ENCODE data around the gene MMP24.

The MMP24 gene

GRCh38 chr20:35296101-35296554, 69.6 kb downstream of the MMP24 start:
- no peak overlapping the region for H3K18ac ChIP-seq (ENCODE audit: low read length)
- no peak overlapping the region for H2BK5ac ChIP-seq (ENCODE audit: low read depth, low read length, poor library complexity)
- no peak for DNase-seq
- H3K4me1 ChIP-seq (ENCODE audit: control insufficient read depth in 1 of 2, insufficient read depth in 2 of 2, low read length in 2 of 2), result peaks cover 9 to 10% of the 10 kb centered on the region in 2 experiments
- no peak overlapping the region for H2BK120ac ChIP-seq (ENCODE audit: insufficient read depth, low read length, poor library complexity)
- H3K4ac ChIP-seq (ENCODE audit: low read depth, low read length), result no peak overlapping the region
- H2BK12ac ChIP-seq (ENCODE audit: low read length), result no peak overlapping the region
- no peak overlapping the region for H3K4me3 ChIP-seq (ENCODE audit: low read depth, low read length)
- H3K27me3 ChIP-seq (ENCODE audit: insufficient read depth, low read length), result no peaks in the 10 kb centered on the region
- no peak overlapping the region for H3K9ac ChIP-seq (ENCODE audit: low read length)
- H3K79me1 ChIP-seq (ENCODE audit: low read length), result no peaks in the 10 kb centered on the region
- H3K23ac ChIP-seq (ENCODE audit: low read length), result no peak overlapping the region
- H4K12ac ChIP-seq (ENCODE audit: low read depth, low read length), result no peak overlapping the region
- no peak overlapping the region for H3K4me2 ChIP-seq (ENCODE audit: low read length)
- no peak overlapping the region for H3K14ac ChIP-seq (ENCODE audit: low read length)
- no peaks in the 10 kb centered on the region for H3K36me3 ChIP-seq (ENCODE audit: control insufficient read depth in 1 of 2, insufficient read depth in 2 of 2, low read length in 2 of 2)
- H3K27ac ChIP-seq (ENCODE audit: low read depth, low read length), result no peak overlapping the region
- no CpG with 5 or more reads among the region's 9 CpGs for WGBS (ENCODE audit: extremely low coverage, insufficient coverage, insufficient read length)
- no peak overlapping the region for H4K8ac ChIP-seq (ENCODE audit: low read depth, low read length)
- peaks cover 5% of the 10 kb centered on the region for H3K9me3 ChIP-seq (ENCODE audit: insufficient read depth, low read depth, low read length)
- H2AFZ ChIP-seq (ENCODE audit: insufficient read depth, low read length, poor library complexity), result no peak overlapping the region
- H3K79me2 ChIP-seq (ENCODE audit: control insufficient read depth, insufficient read depth, low read length, poor library complexity), result no peaks in the 10 kb centered on the region
- H4K91ac ChIP-seq (ENCODE audit: low read depth, low read length), result no peak overlapping the region
- H2AK5ac ChIP-seq (ENCODE audit: low read length), result no peak overlapping the region

GRCh38 chr20:35297155-35297554, 70.7 kb downstream of the MMP24 start:
- no peak overlapping the region for H2BK120ac ChIP-seq (ENCODE audit: insufficient read depth, low read length, poor library complexity)
- H3K27me3 ChIP-seq (ENCODE audit: insufficient read depth, low read length), result no peaks in the 10 kb centered on the region
- H3K4me2 ChIP-seq (ENCODE audit: low read length), result no peak overlapping the region
- H2AK5ac ChIP-seq (ENCODE audit: low read length), result no peak overlapping the region
- no peak overlapping the region for H2BK12ac ChIP-seq (ENCODE audit: low read length)
- no peak overlapping the region for H3K4me3 ChIP-seq (ENCODE audit: low read depth, low read length)
- DNase-seq, result no peak
- no CpG with 5 or more reads among the region's 8 CpGs for WGBS (ENCODE audit: extremely low coverage, insufficient coverage, insufficient read length)
- no peak overlapping the region for H3K18ac ChIP-seq (ENCODE audit: low read length)
- H3K14ac ChIP-seq (ENCODE audit: low read length), result no peak overlapping the region
- H3K27ac ChIP-seq (ENCODE audit: low read depth, low read length), result no peak overlapping the region
- H3K9ac ChIP-seq (ENCODE audit: low read length), result no peak overlapping the region
- H3K23ac ChIP-seq (ENCODE audit: low read length), result no peak overlapping the region
- H4K8ac ChIP-seq (ENCODE audit: low read depth, low read length), result no peak overlapping the region
- no peaks in the 10 kb centered on the region for H3K79me1 ChIP-seq (ENCODE audit: low read length)
- no peaks in the 10 kb centered on the region for H3K79me2 ChIP-seq (ENCODE audit: control insufficient read depth, insufficient read depth, low read length, poor library complexity)
- no peak overlapping the region for H2BK5ac ChIP-seq (ENCODE audit: low read depth, low read length, poor library complexity)
- no peaks in the 10 kb centered on the region for H3K36me3 ChIP-seq (ENCODE audit: control insufficient read depth in 1 of 2, insufficient read depth in 2 of 2, low read length in 2 of 2)
- H4K91ac ChIP-seq (ENCODE audit: low read depth, low read length), result no peak overlapping the region
- no peak overlapping the region for H4K12ac ChIP-seq (ENCODE audit: low read depth, low read length)
- peaks cover 9 to 10% of the 10 kb centered on the region in 2 experiments for H3K4me1 ChIP-seq (ENCODE audit: control insufficient read depth in 1 of 2, insufficient read depth in 2 of 2, low read length in 2 of 2)
- no peak overlapping the region for H2AFZ ChIP-seq (ENCODE audit: insufficient read depth, low read length, poor library complexity)
- no peak overlapping the region for H3K4ac ChIP-seq (ENCODE audit: low read depth, low read length)
- peaks cover 5% of the 10 kb centered on the region for H3K9me3 ChIP-seq (ENCODE audit: insufficient read depth, low read depth, low read length)

DNA sequence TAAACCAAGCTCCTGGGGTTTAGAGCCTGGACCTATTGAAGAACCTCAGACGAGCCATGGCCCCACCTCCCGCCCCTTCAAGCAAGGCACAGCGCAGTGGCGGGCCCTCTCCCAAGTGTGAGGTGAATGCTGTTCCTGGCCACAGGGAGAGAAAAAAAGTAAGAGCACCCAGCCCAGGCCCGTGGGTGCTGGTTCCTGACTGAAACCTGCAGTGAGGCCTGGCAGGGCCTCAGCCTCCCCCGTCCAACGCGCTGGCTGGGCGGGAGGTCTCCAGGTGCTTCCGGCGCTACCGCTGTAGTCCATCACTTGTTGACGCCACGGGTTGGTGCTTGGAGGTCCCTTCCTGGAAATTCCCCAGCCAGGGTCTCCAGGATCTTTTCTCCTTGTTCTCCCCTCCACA, 71.2 kb downstream of the MMP24 start:
- Histone ChIP-seq H3K27me3 (ENCODE audit: insufficient read depth, low read length) (no peaks in the 10 kb centered on the region), H3K4me1 (ENCODE audit: control insufficient read depth in 1 of 2, insufficient read depth in 2 of 2, low read length in 2 of 2) (peaks cover 9 to 10% of the 10 kb centered on the region in 2 experiments), H3K4ac (ENCODE audit: low read depth, low read length) (no peak overlapping the region), H3K9ac (ENCODE audit: low read length) (no peak overlapping the region), H2AK5ac (ENCODE audit: low read length) (no peak overlapping the region), H3K4me2 (ENCODE audit: low read length) (no peak overlapping the region), H4K12ac (ENCODE audit: low read depth, low read length) (no peak overlapping the region), H4K91ac (ENCODE audit: low read depth, low read length) (no peak overlapping the region), H2AFZ (ENCODE audit: insufficient read depth, low read length, poor library complexity) (no peak overlapping the region), H3K18ac (ENCODE audit: low read length) (no peak overlapping the region), H3K4me3 (ENCODE audit: low read depth, low read length) (no peak overlapping the region), H3K23ac (ENCODE audit: low read length) (no peak overlapping the region), H2BK120ac (ENCODE audit: insufficient read depth, low read length, poor library complexity) (no peak overlapping the region), H3K79me1 (ENCODE audit: low read length) (no peaks in the 10 kb centered on the region), H4K8ac (ENCODE audit: low read depth, low read length) (no peak overlapping the region), H2BK12ac (ENCODE audit: low read length) (no peak overlapping the region), H3K14ac (ENCODE audit: low read length) (no peak overlapping the region), H3K79me2 (ENCODE audit: control insufficient read depth, insufficient read depth, low read length, poor library complexity) (no peaks in the 10 kb centered on the region), H3K27ac (ENCODE audit: low read depth, low read length) (no peak overlapping the region), H2BK5ac (ENCODE audit: low read depth, low read length, poor library complexity) (no peak overlapping the region), H3K36me3 (ENCODE audit: control insufficient read depth in 1 of 2, insufficient read depth in 2 of 2, low read length in 2 of 2) (no peaks in the 10 kb centered on the region), H3K9me3 (ENCODE audit: insufficient read depth, low read depth, low read length) (peaks cover 5% of the 10 kb centered on the region)
- no peak for DNase-seq
- WGBS (ENCODE audit: extremely low coverage, insufficient coverage, insufficient read length), result no CpG with 5 or more reads among the region's 14 CpGs

- Histone ChIP-seq H3K4ac (ENCODE audit: low read depth, low read length) (no peak overlapping the region), H3K23ac (ENCODE audit: low read length) (no peak overlapping the region), H3K4me3 (ENCODE audit: low read depth, low read length) (no peak overlapping the region), H3K18ac (ENCODE audit: low read length) (no peak overlapping the region), H4K12ac (ENCODE audit: low read depth, low read length) (no peak overlapping the region), H3K27me3 (ENCODE audit: insufficient read depth, low read length) (no peaks in the 10 kb centered on the region), H2BK12ac (ENCODE audit: low read length) (no peak overlapping the region), H3K9ac (ENCODE audit: low read length) (no peak overlapping the region), H3K36me3 (ENCODE audit: control insufficient read depth in 1 of 2, insufficient read depth in 2 of 2, low read length in 2 of 2) (no peaks in the 10 kb centered on the region), H2AK5ac (ENCODE audit: low read length) (no peak overlapping the region), H2BK120ac (ENCODE audit: insufficient read depth, low read length, poor library complexity) (no peak overlapping the region), H4K8ac (ENCODE audit: low read depth, low read length) (no peak overlapping the region), H4K91ac (ENCODE audit: low read depth, low read length) (no peak overlapping the region), H3K4me1 (ENCODE audit: control insufficient read depth in 1 of 2, insufficient read depth in 2 of 2, low read length in 2 of 2) (peaks cover 9 to 10% of the 10 kb centered on the region in 2 experiments), H3K79me2 (ENCODE audit: control insufficient read depth, insufficient read depth, low read length, poor library complexity) (no peaks in the 10 kb centered on the region), H3K79me1 (ENCODE audit: low read length) (no peaks in the 10 kb centered on the region), H3K9me3 (ENCODE audit: insufficient read depth, low read depth, low read length) (peaks cover 5% of the 10 kb centered on the region), H2AFZ (ENCODE audit: insufficient read depth, low read length, poor library complexity) (no peak overlapping the region), H2BK5ac (ENCODE audit: low read depth, low read length, poor library complexity) (no peak overlapping the region), H3K4me2 (ENCODE audit: low read length) (no peak overlapping the region), H3K27ac (ENCODE audit: low read depth, low read length) (no peak overlapping the region), H3K14ac (ENCODE audit: low read length) (no peak overlapping the region)
- DNase-seq, result no peak
- no CpG with 5 or more reads among the region's 5 CpGs for WGBS (ENCODE audit: extremely low coverage, insufficient coverage, insufficient read length)
These were observed 71.8 kb downstream of the MMP24 start for GRCh38 chr20:35298264-35298663.
